Stimulated activated naive CD4-positive, alpha-beta T cell (primary cell): ENCODE measurements around the gene FADS6.

Experiments
- DNase-seq, 6 experiments: peaks; one replicate each; lab custom pipeline; 2025; lab: John Stamatoyannopoulos, UW

Gene FADS6

DNA sequence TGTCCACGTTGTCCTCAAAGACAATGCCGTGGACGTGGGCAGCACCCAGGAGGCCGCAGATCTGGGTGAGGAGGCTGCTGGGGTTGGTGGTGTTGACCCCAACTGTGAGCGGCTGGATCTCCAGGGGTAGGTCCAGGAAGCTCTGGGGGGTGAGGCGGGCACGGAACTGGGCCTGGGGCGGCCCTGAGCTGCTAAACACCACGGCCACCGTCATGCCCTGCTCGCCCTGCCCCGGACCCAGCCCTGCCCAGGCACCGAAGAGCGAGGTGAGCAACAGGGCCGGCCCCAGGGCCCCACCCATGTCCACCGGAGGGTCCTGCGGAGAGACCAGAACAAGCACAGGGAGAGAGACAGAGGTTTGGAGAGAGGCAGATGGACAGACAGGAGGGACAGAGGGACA is 38.6 kb downstream of the FADS6 start:
- DNase-seq, result no peak

DNA sequence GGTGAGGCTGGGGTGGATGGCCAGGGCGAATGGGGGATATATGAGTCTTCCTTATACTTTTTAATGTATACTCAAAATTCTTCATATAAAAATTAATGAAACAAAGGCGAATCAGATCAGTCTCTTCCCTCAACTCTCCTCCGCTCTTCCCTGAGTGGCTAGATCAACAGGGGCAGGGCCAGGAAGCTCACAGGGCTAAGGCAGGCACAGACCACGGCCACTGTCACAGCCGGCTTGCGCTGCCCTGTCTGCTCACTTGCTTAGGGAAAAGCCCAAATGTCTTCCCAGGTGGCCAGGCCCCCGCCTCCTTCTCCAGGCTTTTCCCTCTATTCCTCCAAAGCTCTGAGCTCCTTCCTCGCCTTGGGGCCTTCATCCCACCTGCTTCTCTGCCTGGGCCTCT is 39.8 kb downstream of the FADS6 start:
- no peak for DNase-seq

GRCh38 chr17:74853048-74853397 is 40.4 kb downstream of the FADS6 start:
- DNase-seq, result no peak

DNA sequence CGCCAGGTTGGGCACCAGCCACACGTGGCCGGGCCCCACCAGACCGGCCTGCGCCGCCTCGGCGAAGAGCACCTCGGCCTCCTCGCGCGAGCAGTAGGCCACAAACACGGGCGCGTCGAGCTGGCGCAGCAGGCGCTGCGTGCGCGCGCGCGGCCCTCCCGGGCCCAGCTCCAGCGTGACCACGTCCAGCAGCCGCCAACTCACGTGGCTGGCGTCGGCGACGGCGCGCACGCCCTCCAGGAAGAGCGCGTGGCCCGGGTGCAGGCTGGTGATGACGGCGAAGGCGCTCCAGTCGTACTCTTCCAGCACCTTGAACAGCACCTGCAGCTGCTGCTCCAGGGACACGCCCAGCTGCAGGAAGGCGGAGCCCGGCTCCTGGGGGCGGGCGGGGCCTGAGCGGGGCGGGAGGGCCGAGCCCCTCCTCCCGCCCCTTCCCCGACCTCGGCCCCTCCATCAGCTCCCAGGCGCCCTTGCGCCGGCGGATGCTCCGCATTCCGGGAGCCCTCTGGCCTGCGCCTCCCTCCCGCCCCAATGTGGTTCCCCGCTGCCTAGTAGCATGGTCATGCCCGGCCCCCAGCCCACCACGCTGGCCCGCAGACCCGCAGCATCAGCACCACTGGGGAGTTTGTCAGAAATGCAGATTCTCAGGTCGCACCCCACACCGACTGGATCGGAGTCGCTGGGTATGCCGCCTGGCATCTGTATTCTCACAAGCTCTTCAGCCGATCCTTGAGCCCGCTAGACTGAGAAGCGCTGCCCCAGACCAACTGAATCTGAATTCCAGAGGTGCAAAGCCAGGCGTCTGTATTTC is 41.0 kb downstream of the FADS6 start:
- peak; percentile 27 to 75 (median 68) for DNase-seq

- no peak for DNase-seq
Observed at GRCh38 chr17:74851612-74852236, 41.7 kb downstream of the FADS6 start.

- DNase-seq, result no peak
Observed at GRCh38 chr17:74850914-74851313, 42.5 kb downstream of the FADS6 start.

GRCh38 chr17:74850310-74850709 is 43.1 kb downstream of the FADS6 start:
- DNase-seq, result no peak

DNA sequence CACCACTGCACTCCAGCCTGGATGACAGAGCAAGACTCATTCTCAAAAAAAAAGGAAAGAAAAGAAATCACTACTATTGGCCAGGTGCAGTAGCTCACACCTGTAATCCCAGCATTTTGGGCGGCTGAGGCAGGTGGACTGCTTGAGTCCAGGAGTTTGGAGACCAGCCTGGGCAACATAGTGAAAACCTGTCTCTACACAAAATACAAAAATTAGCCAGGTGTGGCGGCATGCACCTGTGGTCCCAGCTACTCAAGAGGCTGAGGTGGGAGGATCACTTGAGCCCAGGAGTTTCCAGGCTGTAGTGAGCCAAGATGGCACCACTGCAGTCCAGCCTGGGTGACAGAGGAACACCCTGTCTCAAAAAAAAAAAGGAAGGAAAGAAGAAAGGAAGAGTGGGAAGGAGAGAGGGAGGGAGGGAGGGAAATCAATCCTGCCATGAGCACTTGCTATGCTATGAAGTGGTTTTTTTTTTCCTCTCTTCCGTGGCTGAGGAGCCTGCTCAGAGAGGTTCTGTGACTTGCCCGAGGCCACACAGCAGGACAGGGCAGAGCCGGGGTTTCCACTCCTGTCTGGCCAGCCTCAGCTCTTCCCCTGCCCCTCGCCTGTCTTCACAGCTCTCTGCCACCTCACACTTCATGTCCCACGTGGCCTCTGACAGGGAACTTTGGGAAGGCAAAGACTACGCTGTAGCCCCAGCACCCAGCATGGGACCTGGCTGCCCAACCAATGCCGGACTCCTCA is 44.6 kb downstream of the FADS6 start:
- DNase-seq, result no peak

- DNase-seq, result no peak
Observed at GRCh38 chr17:74846621-74847020, 46.8 kb downstream of the FADS6 start.

GRCh38 chr17:74843352-74843627 is 50.1 kb downstream of the FADS6 start:
- no peak for DNase-seq

DNA sequence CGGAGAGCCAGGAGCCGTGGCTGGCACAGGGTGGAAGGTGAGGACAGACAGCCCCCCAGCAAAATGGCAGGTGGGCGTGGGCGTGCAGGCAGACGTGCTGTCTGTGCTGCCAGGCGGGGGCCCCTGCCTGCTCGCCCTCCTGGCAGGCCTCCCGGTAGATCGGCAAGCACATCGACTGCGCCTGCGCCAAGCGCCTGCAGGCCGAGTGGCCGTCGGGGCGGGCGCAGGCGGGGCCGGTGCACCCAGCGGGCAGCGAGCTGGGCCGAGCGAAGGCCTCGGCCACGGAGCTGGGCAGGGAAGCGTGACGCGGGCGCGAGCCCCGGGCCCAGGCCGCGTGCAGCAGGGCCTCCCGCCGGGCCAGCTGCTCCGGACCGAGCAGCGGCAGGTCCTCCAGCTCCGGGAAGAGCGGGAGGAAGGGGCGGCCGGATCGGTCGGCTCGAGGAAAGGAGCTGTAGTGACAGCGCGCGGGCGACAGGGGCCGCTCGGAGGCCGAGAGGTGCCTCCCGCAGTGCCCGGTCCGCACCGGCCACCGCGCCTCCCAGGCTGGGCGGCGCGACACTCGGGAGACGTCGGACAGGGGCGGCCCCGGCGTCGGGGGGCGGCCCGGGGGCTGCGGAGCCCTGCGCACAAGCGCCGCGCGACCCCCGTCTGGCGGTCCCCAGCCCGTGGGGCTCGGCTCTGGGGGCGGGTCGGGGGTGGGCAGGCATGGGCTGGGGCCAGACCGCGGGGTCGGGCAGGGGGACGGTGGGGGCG is 50.7 kb downstream of the FADS6 start:
- DNase-seq, result no peak

DNA sequence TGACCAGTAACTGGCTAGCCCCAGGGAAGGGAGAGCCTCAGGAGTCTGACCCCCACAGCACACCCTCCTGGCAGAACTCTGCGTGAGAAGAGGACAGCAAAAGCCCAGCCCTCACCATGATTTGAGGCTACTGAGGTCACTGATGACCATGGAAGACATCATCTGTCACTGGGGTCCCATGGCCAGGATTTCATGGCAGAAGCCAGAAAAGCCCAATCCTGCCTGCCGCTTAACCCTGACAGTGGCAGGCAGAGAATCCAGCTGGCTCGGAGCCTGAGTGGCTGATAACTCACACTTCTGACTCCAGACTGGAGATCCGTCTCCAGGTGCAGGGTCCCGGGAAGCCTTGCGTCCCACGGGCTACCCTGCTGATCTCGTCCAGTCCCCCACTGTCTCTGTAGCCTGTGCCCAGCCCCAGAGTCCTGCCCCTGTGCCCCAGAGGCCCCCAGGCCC is 51.3 kb downstream of the FADS6 start:
- no peak for DNase-seq

GRCh38 chr17:74840989-74841666 is 52.3 kb downstream of the FADS6 start:
- DNase-seq, result no peak

GRCh38 chr17:74839990-74840852 is 53.2 kb downstream of the FADS6 start:
- no peak for DNase-seq

- DNase-seq, result no peak
Observed at GRCh38 chr17:74838274-74838673, 55.2 kb downstream of the FADS6 start.

DNA sequence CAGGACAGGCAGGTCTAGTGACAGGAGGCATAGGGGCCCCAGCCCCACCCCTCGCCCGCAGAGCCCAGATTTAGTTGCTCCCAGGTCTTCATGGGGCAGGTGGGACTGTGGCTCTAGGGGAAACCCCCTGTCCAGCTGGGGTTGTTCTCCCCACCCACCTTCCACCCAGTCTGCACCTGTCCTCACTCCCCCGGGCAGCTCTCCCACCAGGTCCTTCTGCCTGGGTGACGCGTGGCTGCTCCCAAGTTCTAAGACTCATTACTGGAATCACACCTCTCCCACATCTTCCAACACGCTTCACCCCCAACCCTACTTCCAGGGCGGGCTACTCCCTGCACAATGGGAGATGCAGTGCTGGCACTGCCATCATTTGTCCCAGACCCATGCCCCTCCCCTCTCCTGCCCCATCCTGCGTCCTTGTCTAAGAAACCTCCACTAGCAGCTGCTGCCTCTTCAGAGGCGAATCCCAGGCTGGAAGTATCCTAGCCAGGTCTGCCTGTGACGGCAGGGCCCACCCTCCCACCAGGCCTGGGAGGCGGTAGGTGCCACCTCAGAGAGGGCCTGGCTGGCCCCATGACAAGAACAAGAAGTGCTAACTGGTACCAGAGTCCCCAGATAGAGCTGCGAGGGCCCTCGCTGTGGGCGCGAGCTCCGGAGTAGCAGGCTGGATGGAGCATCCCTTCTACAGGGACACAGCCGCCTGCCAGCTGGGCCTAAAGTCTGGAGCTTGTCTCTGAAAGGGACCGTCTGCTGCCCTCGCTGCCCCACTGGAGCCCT is 56.6 kb downstream of the FADS6 start:
- no peak for DNase-seq

DNA sequence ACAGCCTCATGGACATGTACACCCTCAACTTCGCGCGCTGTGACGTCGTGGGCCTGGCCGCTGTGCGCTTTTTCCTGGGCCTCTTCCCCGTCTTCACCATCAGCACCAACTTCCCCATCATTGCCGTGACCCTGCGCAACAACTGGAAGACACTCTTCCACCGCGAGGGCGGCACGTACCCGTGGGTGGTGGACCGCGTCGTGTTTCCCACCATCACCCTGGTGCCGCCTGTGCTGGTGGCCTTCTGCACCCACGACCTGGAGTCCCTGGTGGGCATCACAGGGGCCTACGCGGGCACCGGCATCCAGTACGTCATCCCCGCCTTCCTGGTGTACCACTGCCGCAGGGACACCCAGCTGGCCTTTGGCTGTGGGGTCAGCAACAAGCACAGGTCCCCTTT is 57.2 kb downstream of the FADS6 start:
- DNase-seq, result no peak

DNA sequence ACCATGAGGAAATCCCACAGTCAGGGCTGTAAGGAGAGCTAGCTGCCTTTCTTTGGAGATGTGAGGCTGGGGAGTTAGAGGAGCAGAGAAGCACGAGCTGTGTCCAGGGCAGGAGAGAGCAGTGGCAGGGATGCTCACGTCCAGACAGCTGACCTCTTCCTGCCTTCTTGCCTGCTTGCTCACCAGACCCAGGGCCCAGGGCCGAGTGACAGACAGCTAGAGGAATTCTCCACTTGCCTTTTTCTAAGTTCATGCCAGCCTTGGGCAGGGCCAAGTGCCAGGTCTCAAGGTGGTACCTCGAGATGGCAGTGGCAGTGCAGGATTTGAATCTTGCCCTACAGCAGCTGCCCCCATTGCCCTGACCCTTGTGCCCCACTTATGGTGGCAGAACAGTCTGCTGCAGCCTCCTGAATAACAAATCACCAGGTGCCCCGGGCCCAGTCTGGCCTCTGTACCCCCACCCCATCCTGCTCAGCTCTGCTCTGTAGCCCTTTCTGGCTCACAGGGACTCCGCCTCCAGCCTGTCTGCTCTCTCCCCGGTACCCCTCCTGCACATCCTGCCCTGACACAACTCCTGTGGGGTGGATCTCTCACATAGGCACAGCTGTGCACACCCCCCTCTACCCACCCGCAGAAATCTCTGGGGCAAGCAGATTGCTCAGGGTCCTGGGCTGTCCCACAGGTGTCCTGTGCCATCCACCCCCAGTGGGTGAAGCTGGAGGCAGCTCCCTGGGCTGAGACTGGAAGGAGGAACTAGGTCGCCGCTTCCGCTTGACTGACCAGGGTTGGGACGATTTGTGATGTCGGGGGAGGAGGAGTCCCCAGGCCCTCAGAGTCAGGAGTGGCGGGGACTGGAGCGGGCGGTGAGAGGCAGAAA is 59.7 kb downstream of the FADS6 start:
- no peak for DNase-seq

DNA sequence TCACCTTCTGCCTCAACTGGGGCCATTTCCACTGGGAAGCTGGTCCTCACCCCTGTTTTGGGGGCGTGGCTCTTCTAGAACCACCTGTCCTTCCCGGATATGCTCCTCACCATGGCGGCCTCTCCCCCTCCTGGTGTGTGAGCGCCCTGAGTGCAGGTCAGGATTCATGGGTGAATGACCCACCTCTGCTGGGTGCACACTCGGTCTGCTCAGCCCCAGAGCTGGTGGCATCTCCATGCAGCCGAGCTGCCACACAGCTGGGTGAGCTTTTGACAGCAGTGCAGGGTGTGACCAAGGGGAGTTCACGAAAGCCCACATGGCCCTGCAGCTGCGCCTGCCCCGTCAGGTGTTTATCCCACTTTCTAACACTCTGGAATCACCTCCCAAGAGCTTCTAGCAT is 61.0 kb downstream of the FADS6 start:
- DNase-seq, result no peak
